Measurements from ENCODE around the gene NT5C2.
"Not testable (repeated sequence)": the region's sequence is repeated elsewhere in the genome, so short reads cannot be mapped to it uniquely, and the experiment has no call there.

DNA sequence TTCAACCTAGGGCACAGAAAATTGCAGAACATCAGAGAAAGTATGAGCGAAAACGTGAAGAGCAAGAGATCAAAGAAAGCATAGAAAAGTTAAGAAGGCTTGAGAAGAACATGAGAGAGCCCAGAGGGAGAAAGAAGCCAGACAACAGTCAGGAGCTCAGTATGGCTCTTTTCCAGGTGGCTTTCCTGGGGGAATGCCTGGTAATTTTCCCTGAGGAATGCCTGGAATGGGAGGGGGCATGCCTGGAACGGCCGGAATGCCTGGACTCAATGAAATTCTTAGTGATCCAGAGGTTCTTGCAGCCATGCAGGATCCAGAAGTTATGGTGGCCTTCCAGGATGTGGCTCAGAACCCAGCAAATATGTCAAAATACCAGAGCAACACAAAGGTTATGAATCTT, 23.3 kb upstream of the NT5C2 start:
- TF ChIP-seq TCF12 (IDR thresholded peaks at IDR 0.05); CTCF (IDR thresholded peaks at IDR 0.05); POLR2AphosphoS5 (IDR thresholded peaks at IDR 0.05; ENCODE audit: low read depth, low read length); JUND (IDR thresholded peaks at IDR 0.05); YY1 (IDR thresholded peaks at IDR 0.05; ENCODE audit: low read depth); TAF1 (IDR thresholded peaks at IDR 0.05; ENCODE audit: borderline replicate concordance, low read depth, low read length); SMC3 (IDR thresholded peaks at IDR 0.05; ENCODE audit: low read depth, low read length): not testable (repeated sequence)
- TF ChIP-seq, protein P1, sequence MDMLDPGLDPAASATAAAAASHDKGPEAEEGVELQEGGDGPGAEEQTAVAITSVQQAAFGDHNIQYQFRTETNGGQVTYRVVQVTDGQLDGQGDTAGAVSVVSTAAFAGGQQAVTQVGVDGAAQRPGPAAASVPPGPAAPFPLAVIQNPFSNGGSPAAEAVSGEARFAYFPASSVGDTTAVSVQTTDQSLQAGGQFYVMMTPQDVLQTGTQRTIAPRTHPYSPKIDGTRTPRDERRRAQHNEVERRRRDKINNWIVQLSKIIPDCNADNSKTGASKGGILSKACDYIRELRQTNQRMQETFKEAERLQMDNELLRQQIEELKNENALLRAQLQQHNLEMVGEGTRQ (IDR thresholded peaks at IDR 0.05; ENCODE audit: borderline replicate concordance, low read depth, low read length) = not testable (repeated sequence)
- TF ChIP-seq, protein P2, sequence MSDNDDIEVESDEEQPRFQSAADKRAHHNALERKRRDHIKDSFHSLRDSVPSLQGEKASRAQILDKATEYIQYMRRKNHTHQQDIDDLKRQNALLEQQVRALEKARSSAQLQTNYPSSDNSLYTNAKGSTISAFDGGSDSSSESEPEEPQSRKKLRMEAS (IDR thresholded peaks at IDR 0.05; ENCODE audit: low read depth) = not testable (repeated sequence)

Measured in SK-N-SH (cell line).